ENCODE results near the gene FJX1.

FJX1 gene

GRCh38 chr11:35617687-35618496, at the start of gene FJX1:
TSS of gene FJX1 (plus strand) at chr11:35618460. CDS start at chr11:35618637, 177 bp downstream.
- no peak for DNase-seq (ENCODE audit: low read depth)

- DNase-seq (ENCODE audit: low read depth): no peak
Measured at GRCh38 chr11:35571696-35572095, 46.6 kb upstream of the FJX1 start.

GRCh38 chr11:35579557-35580396, 38.5 kb upstream of the FJX1 start:
- no peak for DNase-seq (ENCODE audit: low read depth)

- no peak for DNase-seq (ENCODE audit: low read depth)
Measured at GRCh38 chr11:35580397-35580781, 37.9 kb upstream of the FJX1 start.

GRCh38 chr11:35582033-35582432, 36.2 kb upstream of the FJX1 start:
- no peak for DNase-seq (ENCODE audit: low read depth)

- no peak for DNase-seq (ENCODE audit: low read depth)
Measured at GRCh38 chr11:35583126-35583525, 35.1 kb upstream of the FJX1 start.

- no peak for DNase-seq (ENCODE audit: low read depth)
Measured at GRCh38 chr11:35583843-35584242, 34.4 kb upstream of the FJX1 start.

- DNase-seq (ENCODE audit: low read depth): no peak
Measured at GRCh38 chr11:35584321-35584720, 33.9 kb upstream of the FJX1 start.

- DNase-seq (ENCODE audit: low read depth): no peak
Measured at GRCh38 chr11:35585416-35585815, 32.8 kb upstream of the FJX1 start.

- no peak for DNase-seq (ENCODE audit: low read depth)
Measured at GRCh38 chr11:35586222-35586621, 32.0 kb upstream of the FJX1 start.

- DNase-seq (ENCODE audit: low read depth): no peak
Measured at GRCh38 chr11:35587972-35588371, 30.3 kb upstream of the FJX1 start.

- no peak for DNase-seq (ENCODE audit: low read depth)
Measured at GRCh38 chr11:35588627-35589026, 29.6 kb upstream of the FJX1 start.

- DNase-seq (ENCODE audit: low read depth): no peak
Measured at GRCh38 chr11:35589281-35589680, 29.0 kb upstream of the FJX1 start.

GRCh38 chr11:35590412-35590811, 27.8 kb upstream of the FJX1 start:
- no peak for DNase-seq (ENCODE audit: low read depth)

- no peak for DNase-seq (ENCODE audit: low read depth)
Measured at GRCh38 chr11:35593143-35593542, 25.1 kb upstream of the FJX1 start.

- DNase-seq (ENCODE audit: low read depth): no peak
Measured at GRCh38 chr11:35594680-35595079, 23.6 kb upstream of the FJX1 start.

- no peak for DNase-seq (ENCODE audit: low read depth)
Measured at GRCh38 chr11:35598254-35599125, 19.8 kb upstream of the FJX1 start.

GRCh38 chr11:35600331-35600838, 17.9 kb upstream of the FJX1 start:
- no peak for DNase-seq (ENCODE audit: low read depth)

GRCh38 chr11:35602160-35602793, 16.0 kb upstream of the FJX1 start:
- no peak for DNase-seq (ENCODE audit: low read depth)

- no peak for DNase-seq (ENCODE audit: low read depth)
Measured at GRCh38 chr11:35602979-35603378, 15.3 kb upstream of the FJX1 start.

- no peak for DNase-seq (ENCODE audit: low read depth)
Measured at GRCh38 chr11:35605706-35606105, 12.6 kb upstream of the FJX1 start.

- no peak for DNase-seq (ENCODE audit: low read depth)
Measured at GRCh38 chr11:35606206-35606605, 12.1 kb upstream of the FJX1 start.

All from stimulated activated CD8-positive, alpha-beta memory T cell treated with anti-CD3 and anti-CD28 coated beads, Interleukin-7, amount 100 ng/mL, for 24 hours (primary cell).